K562 (cell line): ENCODE data around the gene UBR4. TPM values are rescaled to one million over a fixed set of nuclear protein-coding genes. Genes with fewer than 3 reads are reported as not detected.

ENCODE experiments used
- ATAC-seq: fragments of 200-7000 bp; cut with Tn5 transposase; 3 replicates; pipeline ENCODE4 v1.9.1; 2020; ENCODE audit warnings: moderate library complexity
- BruUV-seq: library from RNA; stranded (reverse); fragments of 400-500 nt; replicated peaks from 2 replicates; lab custom pipeline; 2021; lab: Mats Ljungman, UMichigan
- CTCF ChIA-PET: fragments of 300-600 bp; formaldehyde crosslinking; extraction: SDS; loops from one replicate; lab custom pipeline; 2021; ENCODE audit warnings: low intra/inter-chr PET ratio; lab: Yijun Ruan, JAX
- POLR2A ChIA-PET: fragments of 300-600, 350-650 bp; sonication (Branson Sonifier 250); formaldehyde crosslinking; extraction: SDS; loops from one replicate; lab custom pipeline; 2021; ENCODE audit warnings: antibody characterized with exemption, inconsistent platforms; lab: Yijun Ruan, JAX
- DNase-seq, 4 experiments: peaks; one replicate each; pipeline versions ENCODE4 v3.0.0 to v3.0.0-alpha.2; 2011 to 2018; ENCODE audit warnings: low spot score in 3 of 4, mixed read lengths in 3 of 4; ENCODE audit errors: extremely low read depth in 1 of 4
- FAIRE-seq: peaks from 2 replicates; lab custom pipeline; 2011; peaks lifted over from hg19 to GRCh38; lab: Jason Lieb, UNC
- H2AFZ ChIP-seq: 2 replicates; pipeline ENCODE4 v1.6.0; 2011; ENCODE audit warnings: low read depth, low read length, control low read depth, inconsistent platforms
- H3K27ac ChIP-seq: fragments of 200-600 bp; 3 replicates; pipeline ENCODE4 v1.8.0; 2011; ENCODE audit warnings: low read depth, mild to moderate bottlenecking, control low read depth, inconsistent platforms, low read length, moderate library complexity, mixed read lengths; ENCODE audit errors: extremely low read depth
- H3K27me3 ChIP-seq, 2 experiments: fragments of 300-600 bp in 1 of 2; 2 replicates in 1 of 2; 3 replicates in 1 of 2; pipeline versions ENCODE4 v1.6.0 to v1.8.0; 2011; ENCODE audit warnings: inconsistent platforms in 2 of 2, low read length in 2 of 2, mild to moderate bottlenecking in 1 of 2, mixed read lengths in 1 of 2, moderate library complexity in 1 of 2; ENCODE audit not compliant: control insufficient read depth in 2 of 2, insufficient read depth in 2 of 2
- H3K36me3 ChIP-seq: fragments of 300-600 bp; 3 replicates; pipeline ENCODE4 v1.8.0; 2011; ENCODE audit warnings: mild to moderate bottlenecking, low read length, inconsistent platforms; ENCODE audit not compliant: control insufficient read depth, insufficient read depth
- H3K4me1 ChIP-seq, 2 experiments: fragments of 200-600 bp in 1 of 2; replicated peaks in 1 of 2; 2 replicates in 1 of 2; 3 replicates in 1 of 2; pipeline versions ENCODE4 v1.5.1 to v1.8.0; 2011; ENCODE audit warnings: inconsistent platforms in 2 of 2, low read length in 2 of 2, mild to moderate bottlenecking in 1 of 2, mixed read lengths in 1 of 2, moderate library complexity in 1 of 2; ENCODE audit not compliant: control insufficient read depth in 2 of 2, insufficient read depth in 2 of 2
- H3K4me2 ChIP-seq: 2 replicates; pipeline ENCODE4 v1.6.1; 2011; ENCODE audit warnings: low read length, control low read depth, inconsistent platforms, mixed read lengths; ENCODE audit not compliant: insufficient read depth
- H3K4me3 ChIP-seq: fragments of 200-600 bp; sonication (generic), shearing (Covaris generic); 2 replicates; pipeline ENCODE4 v1.5.1; 2016; ENCODE audit warnings: control low read depth, inconsistent platforms
- H3K79me2 ChIP-seq: fragments of 200-600 bp; 3 replicates; pipeline ENCODE4 v1.8.0; 2011; ENCODE audit warnings: low read length, inconsistent platforms; ENCODE audit not compliant: control insufficient read depth, insufficient read depth
- H3K9ac ChIP-seq, 2 experiments: 2 replicates each; pipeline versions ENCODE4 v1.6.0 to v1.6.1; 2011; ENCODE audit warnings: low read depth in 2 of 2, low read length in 2 of 2, control low read depth in 1 of 2, inconsistent platforms in 1 of 2, mild to moderate bottlenecking in 1 of 2, mixed read lengths in 1 of 2; ENCODE audit not compliant: insufficient read depth in 1 of 2
- H3K9me1 ChIP-seq: one replicate; pipeline ENCODE4 v1.6.0; 2011; ENCODE audit warnings: inconsistent platforms, mild to moderate bottlenecking, low read length, moderate library complexity; ENCODE audit not compliant: control insufficient read depth, insufficient read depth
- H3K9me3 ChIP-seq: replicated peaks from 2 replicates; pipeline ENCODE4 v1.5.1; 2011; ENCODE audit warnings: low read depth, low read length, inconsistent platforms; ENCODE audit not compliant: control insufficient read depth, insufficient read depth
- H4K20me1 ChIP-seq: replicated peaks from 2 replicates; pipeline ENCODE4 v1.6.1; 2011; ENCODE audit warnings: low read length, inconsistent platforms, mixed read lengths; ENCODE audit not compliant: control insufficient read depth, insufficient read depth
- BHLHE40 ChIP-seq: IDR thresholded peaks from 2 replicates; pipeline ENCODE4 v1.6.1; 2011; ENCODE audit warnings: low read length, improper control_type of control experiment
- EP400 ChIP-seq: fragments of 450-650 bp; IDR thresholded peaks from 2 replicates; pipeline ENCODE4 v1.6.1; 2017; ENCODE audit warnings: antibody characterized with exemption, mild to moderate bottlenecking, moderate library complexity
- ESRRB ChIP-seq: fragments of 250-450 bp; sonication (Bioruptor Pico); IDR thresholded peaks from 2 replicates; pipeline ENCODE4 v1.5.0; 2020; ENCODE audit warnings: mild to moderate bottlenecking, moderate library complexity, borderline replicate concordance
- FOXP1 ChIP-seq: sonication (generic); formaldehyde crosslinking; IDR thresholded peaks from 2 replicates; pipeline ENCODE4 v1.8.0; 2022; ENCODE audit warnings: mild to moderate bottlenecking, missing genetic modification reagents
- GATA2 ChIP-seq: sonication (generic); formaldehyde crosslinking; IDR thresholded peaks from 2 replicates; pipeline ENCODE4 v1.4.0; 2020; ENCODE audit warnings: mild to moderate bottlenecking, missing genetic modification reagents
- HEY1 ChIP-seq: fragments of 250-450 bp; sonication (Bioruptor Pico); IDR thresholded peaks from 2 replicates; pipeline ENCODE4 v1.5.0; 2020; ENCODE audit warnings: mild to moderate bottlenecking, moderate library complexity, borderline replicate concordance
- IRF2 ChIP-seq: sonication (generic); formaldehyde crosslinking; IDR thresholded peaks from 2 replicates; pipeline ENCODE4 v1.8.1; 2022; ENCODE audit warnings: mild to moderate bottlenecking, missing genetic modification reagents
- JUND ChIP-seq, 2 experiments: IDR thresholded peaks; 2 replicates in 1 of 2; 3 replicates in 1 of 2; pipeline ENCODE4 v1.6.1; 2011; ENCODE audit warnings: borderline replicate concordance in 2 of 2, low read depth in 2 of 2, low read length in 2 of 2, improper control_type of control experiment in 1 of 2, missing biosample characterization in 1 of 2, missing genetic modification characterization in 1 of 2, missing genetic modification reagents in 1 of 2
- MEF2D ChIP-seq: conservative IDR thresholded peaks from 2 replicates; pipeline ENCODE4 v1.6.1; 2016; ENCODE audit warnings: low read depth, missing genetic modification characterization, missing compliant biosample characterization
- NFRKB ChIP-seq: fragments of 450-650 bp; IDR thresholded peaks from 2 replicates; pipeline ENCODE4 v1.6.1; 2016; ENCODE audit warnings: low read depth
- RBM15 ChIP-seq: fragments of 200-400 bp; formaldehyde crosslinking; IDR thresholded peaks from 2 replicates; pipeline ENCODE4 v1.6.1; 2018; ENCODE audit warnings: mild to moderate bottlenecking, low read length, moderate library complexity; ENCODE audit not compliant: insufficient read depth
- RBM39 ChIP-seq: fragments of 200-400 bp; formaldehyde crosslinking; optimal IDR thresholded peaks from 2 replicates; pipeline ENCODE3; 2018; ENCODE audit warnings: low read depth, low read length
- SMAD1 ChIP-seq: fragments of 150-350 bp; IDR thresholded peaks from 2 replicates; pipeline ENCODE4 v1.6.1; 2014; ENCODE audit warnings: low read length, low read depth; ENCODE audit not compliant: partially characterized antibody
- SRSF9 ChIP-seq: fragments of 200-400 bp; formaldehyde crosslinking; IDR thresholded peaks from 2 replicates; pipeline ENCODE4 v1.6.1; 2017; ENCODE audit warnings: low read depth, low read length, borderline replicate concordance
- ZNF197 ChIP-seq: fragments of 200-800 bp; sonication (Bioruptor generic); IDR thresholded peaks from 2 replicates; pipeline ENCODE4 v1.6.1; 2016; ENCODE audit warnings: low read depth, missing genetic modification characterization, missing compliant biosample characterization
- WGBS: fragments of 100-300 bp; shearing (Covaris generic); methylation state at CpG from one replicate; pipeline ENCODE4 v1.1.6; 2016; ENCODE audit warnings: low coverage, mixed read lengths; ENCODE audit not compliant: insufficient coverage; ENCODE audit errors: missing lambda C conversion rate; 5-methylcytosine and 5-hydroxymethylcytosine counted together
- in situ Hi-C: fragments of 300-500 bp; cut with MboI; formaldehyde crosslinking; loops from 4 replicates; pipeline ENCODE4 v1.15.0; 2018; ENCODE audit warnings: inconsistent platforms, mixed read lengths
- intact Hi-C: fragments of 100-400 bp; cut with micrococcal nuclease; formaldehyde crosslinking; loops from 2 replicates; pipeline ENCODE4 v1.14.2; 2022
- polyA plus RNA-seq, 8 experiments: library from polyadenylated mRNA; depleted of rRNA in 4 of 8; stranded (reverse) in 5 of 8; unstranded in 3 of 8; fragments of >200 nt; fragmentation: Nextera tagmentation in 2 of 8; fragmentation: Illumina TruSeq in 1 of 8; extraction: Ambion mirVana in 2 of 8; extraction: Trizol in 1 of 8; gene quantifications; 2 replicates each; pipeline versions ENCODE4 v1.2.1 to v1.2.3, GENCODE V29; 2011 to 2014; ENCODE audit warnings: inconsistent platforms in 1 of 8, missing spikeins in 1 of 8
- total RNA-seq, 7 experiments: library from RNA; depleted of rRNA in 6 of 7; stranded (reverse); fragments of >200 nt in 6 of 7; fragmentation: Illumina TruSeq in 2 of 7; extraction: Trizol in 2 of 7; gene quantifications; 2 replicates each; pipeline versions ENCODE4 v1.2.1 to v1.2.3, GENCODE V29; 2011 to 2021; ENCODE audit warnings: low replicate concordance in 1 of 7
- TF ChIP-seq, protein P1 (sequence below): fragments of 450-650 bp; formaldehyde crosslinking; IDR thresholded peaks from 2 replicates; pipeline ENCODE4 v1.4.0; 2020; ENCODE audit warnings: mild to moderate bottlenecking, moderate library complexity
- TF ChIP-seq, protein P2 (sequence below): sonication (generic); formaldehyde crosslinking; IDR thresholded peaks from 2 replicates; pipeline ENCODE4 v1.8.0; 2022; ENCODE audit warnings: mild to moderate bottlenecking, missing genetic modification reagents

The UBR4 gene
- total and polyA plus RNA-seq, 9 of the 15 experiments (the other 6 are each of a cell fraction or from before 2014, with no cell fraction given) = 55.4 to 277 (median 123) TPM

DNA sequence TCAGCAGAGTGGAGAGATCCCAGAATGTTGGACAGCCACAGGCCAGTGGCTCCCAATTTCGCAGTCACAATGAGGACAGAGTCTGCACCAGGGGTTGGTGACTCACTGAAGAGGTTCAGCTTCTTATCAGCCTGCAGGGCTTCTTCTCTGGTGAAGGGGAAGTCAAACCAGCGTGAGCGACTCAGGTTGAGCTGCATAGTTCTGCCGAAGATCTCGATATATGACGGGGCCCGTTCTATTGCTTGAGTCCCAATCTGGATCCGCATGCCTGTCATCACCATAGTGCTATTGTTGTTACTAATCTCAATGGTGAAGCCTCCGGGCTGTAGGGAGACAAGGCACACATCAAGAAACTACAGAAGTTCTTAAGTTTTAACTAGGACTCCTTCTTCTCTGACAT lies 58.5 kb downstream of the UBR4 start:
- CTCF ChIA-PET = no interaction called here
- no peak overlapping the region for H3K9ac ChIP-seq
- peaks cover 100% of the 10 kb centered on the region for H3K36me3 ChIP-seq
- WGBS = 59% methylated on average over 9 of the region's 9 CpGs
- peak in 2 of 4 experiments; percentile 27 to 42 for DNase-seq
- no peaks in the 10 kb centered on the region for H3K9me3 ChIP-seq
- H3K79me2 ChIP-seq = no peaks in the 10 kb centered on the region
- no TSS peak for BruUV-seq
- H3K4me2 ChIP-seq = no peak overlapping the region
- no peaks in the 10 kb centered on the region for H3K27me3 ChIP-seq
- ATAC-seq = no peak; the same call in 2 of the 3 replicates
- in situ Hi-C loops (no loop called here), intact Hi-C loops (loop anchor here (5.0 kb wide), 2 partner anchors 34 to 49 kb away; no protein-coding TSS in a partner anchor)
- H3K4me1 ChIP-seq = no peaks in the 10 kb centered on the region
- H3K27ac ChIP-seq = no peak overlapping the region
- H3K9me1 ChIP-seq = no peaks in the 10 kb centered on the region
- no peak overlapping the region for H2AFZ ChIP-seq
- POLR2A ChIA-PET = interaction anchor here (0.7 to 1.4 kb wide), 2 partner anchors 38 to 50 kb away, joined by 4 read pairs; no protein-coding TSS in a partner anchor
- H4K20me1 ChIP-seq = 0 out of 2 replicates have a peak, but pooled peaks cover 5% of the 10 kb centered on the region
- FAIRE-seq = peak; percentile 46
- H3K4me3 ChIP-seq = no peak overlapping the region
- TF ChIP-seq, protein P1, sequence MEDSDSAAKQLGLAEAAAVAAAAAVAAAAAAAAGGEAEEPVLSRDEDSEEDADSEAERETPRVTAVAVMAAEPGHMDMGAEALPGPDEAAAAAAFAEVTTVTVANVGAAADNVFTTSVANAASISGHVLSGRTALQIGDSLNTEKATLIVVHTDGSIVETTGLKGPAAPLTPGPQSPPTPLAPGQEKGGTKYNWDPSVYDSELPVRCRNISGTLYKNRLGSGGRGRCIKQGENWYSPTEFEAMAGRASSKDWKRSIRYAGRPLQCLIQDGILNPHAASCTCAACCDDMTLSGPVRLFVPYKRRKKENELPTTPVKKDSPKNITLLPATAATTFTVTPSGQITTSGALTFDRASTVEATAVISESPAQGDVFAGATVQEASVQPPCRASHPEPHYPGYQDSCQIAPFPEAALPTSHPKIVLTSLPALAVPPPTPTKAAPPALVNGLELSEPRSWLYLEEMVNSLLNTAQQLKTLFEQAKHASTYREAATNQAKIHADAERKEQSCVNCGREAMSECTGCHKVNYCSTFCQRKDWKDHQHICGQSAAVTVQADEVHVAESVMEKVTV (CRISPR knock-in tag) = no peak
- TF ChIP-seq BHLHE40 (no peak), EP400 (no peak), MEF2D (tag) (no peak), ZNF197 (CRISPR knock-in tag) (no peak), IRF2 (CRISPR knock-in tag) (no peak), JUND (IDR thresholded peaks at IDR 0.05; ENCODE audit: borderline replicate concordance, low read depth, low read length) (peak; percentile 67), JUND (tag; IDR thresholded peaks at IDR 0.05; ENCODE audit: borderline replicate concordance, low read depth, low read length) (no peak), SRSF9 (no peak), GATA2 (CRISPR knock-in tag) (peak; percentile 16; the same call in 1 of the 2 replicates), NFRKB (no peak), RBM39 (no peak), HEY1 (no peak), SMAD1 (no peak), FOXP1 (CRISPR knock-in tag) (no peak), ESRRB (CRISPR knock-in tag) (no peak), RBM15 (no peak)
- TF ChIP-seq, protein P2, sequence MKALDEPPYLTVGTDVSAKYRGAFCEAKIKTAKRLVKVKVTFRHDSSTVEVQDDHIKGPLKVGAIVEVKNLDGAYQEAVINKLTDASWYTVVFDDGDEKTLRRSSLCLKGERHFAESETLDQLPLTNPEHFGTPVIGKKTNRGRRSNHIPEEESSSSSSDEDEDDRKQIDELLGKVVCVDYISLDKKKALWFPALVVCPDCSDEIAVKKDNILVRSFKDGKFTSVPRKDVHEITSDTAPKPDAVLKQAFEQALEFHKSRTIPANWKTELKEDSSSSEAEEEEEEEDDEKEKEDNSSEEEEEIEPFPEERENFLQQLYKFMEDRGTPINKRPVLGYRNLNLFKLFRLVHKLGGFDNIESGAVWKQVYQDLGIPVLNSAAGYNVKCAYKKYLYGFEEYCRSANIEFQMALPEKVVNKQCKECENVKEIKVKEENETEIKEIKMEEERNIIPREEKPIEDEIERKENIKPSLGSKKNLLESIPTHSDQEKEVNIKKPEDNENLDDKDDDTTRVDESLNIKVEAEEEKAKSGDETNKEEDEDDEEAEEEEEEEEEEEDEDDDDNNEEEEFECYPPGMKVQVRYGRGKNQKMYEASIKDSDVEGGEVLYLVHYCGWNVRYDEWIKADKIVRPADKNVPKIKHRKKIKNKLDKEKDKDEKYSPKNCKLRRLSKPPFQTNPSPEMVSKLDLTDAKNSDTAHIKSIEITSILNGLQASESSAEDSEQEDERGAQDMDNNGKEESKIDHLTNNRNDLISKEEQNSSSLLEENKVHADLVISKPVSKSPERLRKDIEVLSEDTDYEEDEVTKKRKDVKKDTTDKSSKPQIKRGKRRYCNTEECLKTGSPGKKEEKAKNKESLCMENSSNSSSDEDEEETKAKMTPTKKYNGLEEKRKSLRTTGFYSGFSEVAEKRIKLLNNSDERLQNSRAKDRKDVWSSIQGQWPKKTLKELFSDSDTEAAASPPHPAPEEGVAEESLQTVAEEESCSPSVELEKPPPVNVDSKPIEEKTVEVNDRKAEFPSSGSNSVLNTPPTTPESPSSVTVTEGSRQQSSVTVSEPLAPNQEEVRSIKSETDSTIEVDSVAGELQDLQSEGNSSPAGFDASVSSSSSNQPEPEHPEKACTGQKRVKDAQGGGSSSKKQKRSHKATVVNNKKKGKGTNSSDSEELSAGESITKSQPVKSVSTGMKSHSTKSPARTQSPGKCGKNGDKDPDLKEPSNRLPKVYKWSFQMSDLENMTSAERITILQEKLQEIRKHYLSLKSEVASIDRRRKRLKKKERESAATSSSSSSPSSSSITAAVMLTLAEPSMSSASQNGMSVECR (CRISPR knock-in tag) = no peak
